IPS DF 19.7 (cell line): ENCODE measurements around the gene NPHS1.

Experiments used
- DNase-seq: peaks from one replicate; pipeline ENCODE4 v3.0.0-alpha.2; 2013; ENCODE audit warnings: low read depth, low spot score

Gene NPHS1

DNA sequence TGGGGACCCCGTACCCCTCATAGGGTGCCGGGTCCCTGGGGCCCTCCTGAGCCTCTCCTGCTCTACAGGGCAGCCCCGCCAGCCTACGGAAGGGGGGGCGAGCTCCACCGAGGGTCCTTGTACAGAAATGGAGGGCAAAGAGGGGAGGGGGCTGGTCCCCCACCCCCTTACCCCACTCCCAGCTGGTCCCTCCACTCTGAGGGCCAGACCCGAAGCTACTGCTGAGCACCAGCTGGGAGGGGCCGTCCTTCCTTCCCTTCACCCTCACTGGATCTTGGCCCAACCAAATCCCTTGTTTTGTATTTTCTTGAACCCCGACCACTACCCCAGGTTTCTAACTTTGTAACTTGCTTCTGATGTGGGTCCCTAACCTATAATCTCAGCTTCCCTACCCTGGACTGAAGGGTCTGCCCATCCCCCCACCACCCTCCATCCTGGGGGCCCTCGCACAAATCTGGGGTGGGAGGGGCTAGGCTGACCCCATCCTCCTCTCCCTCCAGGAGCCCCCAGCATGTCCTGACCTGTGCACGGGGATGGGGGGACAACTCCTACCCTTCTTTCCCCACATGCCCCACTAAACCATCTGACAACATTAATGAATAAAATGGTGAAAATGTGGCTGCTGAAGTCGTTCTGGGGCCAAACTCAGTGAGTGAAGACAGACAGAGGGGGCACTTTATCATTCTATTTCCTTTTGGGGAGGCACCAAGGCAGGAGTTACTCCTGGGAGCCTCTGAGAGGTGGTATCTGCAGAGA lies 63.9 kb downstream of the NPHS1 start:
- DNase-seq = no peak

- no peak for DNase-seq
Measured at GRCh38 chr19:35787227-35787799, 65.0 kb downstream of the NPHS1 start.

- DNase-seq = no peak
Measured at GRCh38 chr19:35786299-35787160, 65.8 kb downstream of the NPHS1 start.

DNA sequence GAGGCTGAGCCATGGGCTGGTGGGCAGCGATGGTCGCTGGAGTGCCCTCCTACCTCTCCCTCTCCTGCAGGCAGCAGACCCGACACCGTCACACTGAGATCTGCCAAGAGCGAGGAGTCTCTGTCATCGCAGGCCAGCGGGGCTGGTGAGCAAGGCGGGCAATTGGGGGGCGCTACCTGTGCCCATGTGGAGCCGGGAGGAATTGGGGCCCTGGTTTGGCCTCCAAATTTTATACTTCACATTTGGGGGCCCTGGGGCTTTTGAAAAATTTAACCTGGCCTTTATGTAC lies 67.0 kb downstream of the NPHS1 start:
- DNase-seq = no peak

- DNase-seq = peak; percentile 64
Measured at GRCh38 chr19:35784503-35785338, 67.6 kb downstream of the NPHS1 start.

DNA sequence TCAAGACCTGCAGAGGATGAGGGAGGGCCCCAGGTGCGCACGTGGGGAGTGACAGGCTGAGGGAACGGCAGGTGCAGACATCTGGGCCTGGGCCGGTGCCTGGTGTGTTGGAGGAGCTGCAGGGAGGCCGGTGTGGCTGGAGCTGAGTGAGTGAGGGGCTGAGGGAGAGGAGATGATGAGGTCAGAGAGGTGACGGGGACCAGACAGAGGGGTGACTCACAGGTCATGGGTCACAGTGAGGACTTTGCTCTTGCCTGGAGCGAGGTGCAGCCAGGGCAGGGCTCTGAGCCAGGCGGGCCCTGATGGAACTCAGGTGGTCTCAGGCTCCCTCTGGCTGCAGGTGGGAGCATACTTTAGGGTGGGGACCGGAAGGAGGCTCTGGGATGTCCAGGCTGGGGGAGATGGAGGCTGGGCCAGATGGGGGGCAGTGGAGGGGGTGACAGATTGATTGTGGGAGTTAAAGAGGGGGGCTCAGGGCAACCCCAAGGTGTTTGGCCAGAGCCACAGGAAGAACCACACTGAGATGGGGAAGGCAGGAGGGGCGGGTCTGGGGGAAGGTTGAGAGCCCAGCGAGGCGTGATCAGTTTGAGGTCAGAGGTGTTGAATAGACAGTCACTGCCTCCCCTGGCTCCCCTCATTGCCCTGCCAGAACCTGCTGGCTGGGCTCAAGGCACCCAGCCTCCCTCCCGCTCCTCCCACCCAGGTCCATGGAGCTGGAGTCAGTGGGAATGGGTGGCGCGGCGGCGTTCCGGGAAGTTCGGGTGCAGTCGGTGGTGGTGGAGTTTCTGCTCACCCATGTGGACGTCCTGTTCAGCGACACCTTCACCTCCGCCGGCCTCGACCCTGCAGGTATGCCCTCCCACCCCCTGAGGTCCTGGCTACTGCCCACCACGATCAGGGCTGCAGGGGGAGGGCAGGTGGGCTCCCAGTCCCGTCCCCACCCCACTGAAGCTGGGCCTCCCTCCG lies 68.6 kb downstream of the NPHS1 start:
- DNase-seq = no peak

DNA sequence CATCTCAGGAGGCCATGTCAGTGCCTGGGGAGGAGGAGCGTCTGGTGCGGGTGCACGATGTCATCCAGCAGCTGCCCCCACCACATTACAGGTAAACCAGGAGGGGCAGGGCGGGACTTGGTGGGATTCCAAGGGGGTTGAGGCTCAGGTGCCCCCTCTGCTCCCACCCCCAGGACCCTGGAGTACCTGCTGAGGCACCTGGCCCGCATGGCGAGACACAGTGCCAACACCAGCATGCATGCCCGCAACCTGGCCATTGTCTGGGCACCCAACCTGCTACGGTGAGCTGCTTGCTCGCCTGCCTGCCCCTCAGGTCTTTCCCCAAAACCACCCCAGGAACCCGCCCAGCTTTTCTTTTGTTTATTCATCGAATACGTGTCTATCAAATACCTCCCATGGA lies 69.7 kb downstream of the NPHS1 start:
- DNase-seq = no peak

DNA sequence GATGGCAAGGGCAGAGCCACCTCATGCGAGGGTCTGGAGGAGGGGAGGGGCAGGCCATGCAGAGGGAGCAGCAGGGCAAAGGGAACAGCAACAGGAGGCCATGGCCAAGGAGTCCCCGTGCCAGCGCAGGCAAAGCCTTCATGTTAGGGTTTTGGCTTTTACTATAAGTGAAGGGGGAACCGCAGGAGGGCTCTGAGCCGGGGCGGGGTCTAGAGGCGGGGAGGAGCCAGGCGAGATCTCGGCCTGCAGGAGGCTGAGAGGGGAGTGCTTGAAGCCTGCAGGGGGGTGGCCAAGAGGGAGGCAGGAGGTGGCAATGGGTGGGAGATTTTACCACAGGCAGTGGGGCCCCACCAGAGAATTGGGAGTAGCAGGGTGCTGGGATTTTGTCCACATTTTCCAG lies 70.7 kb downstream of the NPHS1 start:
- no peak for DNase-seq

- no peak for DNase-seq
Measured at GRCh38 chr19:35780717-35781116, 71.6 kb downstream of the NPHS1 start.

GRCh38 chr19:35780058-35780457 lies 72.2 kb downstream of the NPHS1 start:
- DNase-seq = no peak

GRCh38 chr19:35779033-35779432 lies 73.3 kb downstream of the NPHS1 start:
- no peak for DNase-seq

DNA sequence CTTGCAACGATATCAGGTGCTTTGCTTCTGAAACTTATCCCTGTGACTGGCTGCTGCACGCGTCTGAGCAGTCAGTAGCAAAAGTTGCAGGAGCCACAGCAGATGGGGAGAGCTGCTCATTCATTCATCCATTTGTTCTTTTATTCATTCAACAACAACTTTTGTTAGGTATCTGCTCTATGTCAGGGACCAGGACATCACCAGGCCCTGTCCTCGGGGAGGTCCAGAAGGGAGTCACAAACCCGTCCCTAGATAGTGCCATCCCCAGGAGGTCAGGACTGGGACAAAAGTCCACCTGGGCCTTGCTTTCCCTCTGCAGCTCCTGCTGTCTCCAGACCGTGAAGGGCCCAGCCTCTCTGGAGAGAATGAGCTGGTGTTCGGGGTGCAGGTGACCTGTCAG lies 74.3 kb downstream of the NPHS1 start:
- DNase-seq = no peak

DNA sequence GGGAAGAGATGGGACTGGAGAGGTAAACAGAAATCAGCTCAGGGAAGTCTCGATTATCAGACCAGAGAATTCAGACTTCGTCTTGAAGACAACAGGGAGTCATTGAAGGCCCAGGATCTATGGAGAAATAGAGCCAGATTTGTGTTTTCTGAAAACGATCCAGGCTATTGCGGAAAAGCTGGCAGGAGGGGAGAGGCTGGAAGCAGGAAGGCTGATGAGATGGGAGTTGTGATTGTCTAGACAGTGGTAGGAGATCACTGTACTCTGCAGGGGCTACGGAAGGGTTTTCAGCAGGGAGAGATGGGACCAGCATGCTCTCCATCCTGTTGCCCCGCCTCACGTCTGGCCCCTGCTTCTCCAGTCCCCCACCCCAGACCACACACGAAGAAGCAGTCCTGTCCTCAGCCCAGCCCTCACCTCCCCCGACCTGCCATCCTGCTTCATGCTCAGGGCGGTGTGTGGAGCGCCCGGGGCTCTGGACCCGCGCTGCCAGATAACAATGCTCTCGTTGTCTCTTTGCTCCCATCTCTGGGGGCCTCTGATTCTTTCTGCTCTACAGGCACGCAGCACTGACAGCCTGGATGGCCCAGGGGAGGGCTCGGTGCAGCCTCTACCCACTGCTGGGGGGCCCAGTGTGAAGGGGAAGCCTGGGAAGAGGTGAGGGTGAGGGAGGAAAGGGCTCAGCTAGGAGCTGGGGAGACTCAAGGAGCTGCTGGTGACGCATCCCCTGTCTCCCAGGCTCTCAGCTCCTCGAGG lies 75.0 kb downstream of the NPHS1 start:
- no peak for DNase-seq

GRCh38 chr19:35776102-35776788 lies 76.1 kb downstream of the NPHS1 start:
- no peak for DNase-seq
